Kidney epithelial cell (primary cell): ENCODE data around the gene CISD3. TPM values are rescaled to one million over a fixed set of nuclear protein-coding genes. Genes with fewer than 3 reads are reported as not detected.

Experiments used
- DNase-seq: peaks from one replicate; pipeline ENCODE4 v3.0.0-alpha.2; 2010; ENCODE audit warnings: low read depth
- H3K27me3 ChIP-seq: 2 replicates; pipeline ENCODE4 v1.6.0; 2011; ENCODE audit warnings: low read length; ENCODE audit not compliant: control insufficient read depth, insufficient read depth
- H3K36me3 ChIP-seq: 2 replicates; pipeline ENCODE4 v1.5.1; 2011; ENCODE audit warnings: low read length; ENCODE audit not compliant: control insufficient read depth, insufficient read depth
- H3K4me3 ChIP-seq: 2 replicates; pipeline ENCODE4 v1.5.1; 2011; ENCODE audit warnings: low read depth, mild to moderate bottlenecking, control low read depth, low read length
- total RNA-seq: library from RNA; depleted of rRNA; stranded (reverse); fragments of >200 nt; gene quantifications from 2 replicates; pipeline ENCODE4 v1.2.3, GENCODE V29; 2015
- TF ChIP-seq, protein P1 (sequence below): IDR thresholded peaks from 2 replicates; pipeline ENCODE4 v1.5.1; 2011; ENCODE audit warnings: mild to moderate bottlenecking, moderate library complexity, low read length, control low read depth, inconsistent platforms; ENCODE audit not compliant: insufficient read depth, poor library complexity, severe bottlenecking

Gene CISD3
- total RNA-seq, 1 donor from 2014 or later, result 4.1 TPM

- no peak for DNase-seq
- TF ChIP-seq, protein P1, sequence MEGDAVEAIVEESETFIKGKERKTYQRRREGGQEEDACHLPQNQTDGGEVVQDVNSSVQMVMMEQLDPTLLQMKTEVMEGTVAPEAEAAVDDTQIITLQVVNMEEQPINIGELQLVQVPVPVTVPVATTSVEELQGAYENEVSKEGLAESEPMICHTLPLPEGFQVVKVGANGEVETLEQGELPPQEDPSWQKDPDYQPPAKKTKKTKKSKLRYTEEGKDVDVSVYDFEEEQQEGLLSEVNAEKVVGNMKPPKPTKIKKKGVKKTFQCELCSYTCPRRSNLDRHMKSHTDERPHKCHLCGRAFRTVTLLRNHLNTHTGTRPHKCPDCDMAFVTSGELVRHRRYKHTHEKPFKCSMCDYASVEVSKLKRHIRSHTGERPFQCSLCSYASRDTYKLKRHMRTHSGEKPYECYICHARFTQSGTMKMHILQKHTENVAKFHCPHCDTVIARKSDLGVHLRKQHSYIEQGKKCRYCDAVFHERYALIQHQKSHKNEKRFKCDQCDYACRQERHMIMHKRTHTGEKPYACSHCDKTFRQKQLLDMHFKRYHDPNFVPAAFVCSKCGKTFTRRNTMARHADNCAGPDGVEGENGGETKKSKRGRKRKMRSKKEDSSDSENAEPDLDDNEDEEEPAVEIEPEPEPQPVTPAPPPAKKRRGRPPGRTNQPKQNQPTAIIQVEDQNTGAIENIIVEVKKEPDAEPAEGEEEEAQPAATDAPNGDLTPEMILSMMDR, result no peak
- peaks cover 4% of the 10 kb centered on the region for H3K36me3 ChIP-seq
- no peaks in the 10 kb centered on the region for H3K27me3 ChIP-seq
- no peak overlapping the region for H3K4me3 ChIP-seq
Observed at GRCh38 chr17:38716368-38717005, 13.7 kb upstream of the CISD3 start.

GRCh38 chr17:38717139-38717745 lies 12.9 kb upstream of the CISD3 start:
- TF ChIP-seq, protein P1, result no peak
- DNase-seq, result no peak

GRCh38 chr17:38719289-38719942 lies 10.7 kb upstream of the CISD3 start:
- TF ChIP-seq, protein P1, result no peak
- no peak for DNase-seq
- Histone ChIP-seq H3K36me3 (peaks cover 2% of the 10 kb centered on the region), H3K27me3 (no peaks in the 10 kb centered on the region), H3K4me3 (no peak overlapping the region)

More at GRCh38 chr17:38717139-38717745, 12.9 kb upstream of the CISD3 start:
- no peaks in the 10 kb centered on the region for H3K27me3 ChIP-seq
- no peak overlapping the region for H3K4me3 ChIP-seq
- peaks cover 4% of the 10 kb centered on the region for H3K36me3 ChIP-seq

GRCh38 chr17:38719943-38720641 lies 10.0 kb upstream of the CISD3 start:
- H3K27me3 ChIP-seq, result no peaks in the 10 kb centered on the region
- DNase-seq, result no peak
- TF ChIP-seq, protein P1, result no peak
- peaks cover 2% of the 10 kb centered on the region for H3K36me3 ChIP-seq
- H3K4me3 ChIP-seq, result no peak overlapping the region

GRCh38 chr17:38720941-38721340 lies 9.2 kb upstream of the CISD3 start:
- H3K36me3 ChIP-seq, result peaks cover 2% of the 10 kb centered on the region
- no peaks in the 10 kb centered on the region for H3K27me3 ChIP-seq
- H3K4me3 ChIP-seq, result no peak overlapping the region
- TF ChIP-seq, protein P1, result no peak
- no peak for DNase-seq
